GM23248 (cell line): ENCODE measurements around the gene SPINK1. TPM values are rescaled to one million over a fixed set of nuclear protein-coding genes. Genes with fewer than 3 reads are reported as not detected.

Experiments
- DNase-seq: peaks from one replicate; pipeline ENCODE4 v3.0.0-alpha.2; 2015
- H2AFZ ChIP-seq: fragments of 200-600 bp; sonication (generic); 2 replicates; pipeline ENCODE4 v1.6.1; 2016; ENCODE audit warnings: antibody characterized with exemption
- H3F3A ChIP-seq: fragments of 200-600 bp; sonication (generic); 2 replicates; pipeline ENCODE4 v1.6.1; 2016; ENCODE audit warnings: mild to moderate bottlenecking, antibody characterized with exemption, mixed run types; ENCODE audit not compliant: insufficient read depth
- H3K27ac ChIP-seq: fragments of 200-600 bp; sonication (generic); 2 replicates; pipeline ENCODE4 v1.5.1; 2016; ENCODE audit warnings: mild to moderate bottlenecking
- H3K27me3 ChIP-seq: fragments of 200-600 bp; sonication (generic); replicated peaks from 2 replicates; pipeline ENCODE4 v1.6.1; 2016; ENCODE audit warnings: mild to moderate bottlenecking; ENCODE audit not compliant: insufficient read depth
- H3K36me3 ChIP-seq: fragments of 200-600 bp; sonication (generic); 2 replicates; pipeline ENCODE4 v1.6.1; 2016; ENCODE audit warnings: low read depth, mild to moderate bottlenecking
- H3K4me1 ChIP-seq: fragments of 200-600 bp; sonication (generic); 2 replicates; pipeline ENCODE4 v1.6.1; 2016; ENCODE audit warnings: mild to moderate bottlenecking; ENCODE audit not compliant: insufficient read depth
- H3K4me2 ChIP-seq: fragments of 200-600 bp; sonication (generic); one replicate; pipeline ENCODE4 v1.6.1; 2016; ENCODE audit warnings: mild to moderate bottlenecking; ENCODE audit not compliant: unreplicated experiment
- H3K4me3 ChIP-seq: fragments of 200-600 bp; sonication (generic); 2 replicates; pipeline ENCODE4 v1.5.1; 2016; ENCODE audit warnings: mild to moderate bottlenecking
- H3K79me2 ChIP-seq: fragments of 200-600 bp; sonication (generic); 2 replicates; pipeline ENCODE4 v1.6.1; 2016; ENCODE audit warnings: mild to moderate bottlenecking; ENCODE audit not compliant: insufficient read depth
- H3K9ac ChIP-seq: fragments of 200-600 bp; sonication (generic); 2 replicates; pipeline ENCODE4 v1.6.1; 2016; ENCODE audit warnings: mild to moderate bottlenecking
- H3K9me2 ChIP-seq: fragments of 200-600 bp; sonication (generic); 2 replicates; pipeline ENCODE4 v1.6.1; 2016; ENCODE audit warnings: mixed run types, mild to moderate bottlenecking, moderate library complexity; ENCODE audit not compliant: insufficient read depth
- H3K9me3 ChIP-seq: fragments of 200-600 bp; sonication (generic); one replicate; pipeline ENCODE4 v1.6.1; 2017; ENCODE audit warnings: low read depth
- H4K20me1 ChIP-seq: fragments of 200-600 bp; sonication (generic); 2 replicates; pipeline ENCODE4 v1.6.0; 2016; ENCODE audit not compliant: insufficient read depth
- EZH2 ChIP-seq: fragments of 200-600 bp; sonication (generic); IDR thresholded peaks from 2 replicates; pipeline ENCODE4 v1.6.1; 2018; ENCODE audit warnings: antibody characterized with exemption, mild to moderate bottlenecking; ENCODE audit not compliant: insufficient read depth, poor library complexity, severe bottlenecking
- EZH2phosphoT487 ChIP-seq: fragments of 200-600 bp; sonication (generic); IDR thresholded peaks from 2 replicates; pipeline ENCODE4 v1.6.1; 2018; ENCODE audit warnings: antibody characterized with exemption, moderate library complexity, mild to moderate bottlenecking, low read depth; ENCODE audit not compliant: insufficient read depth
- WGBS, 2 experiments: methylation state at CpG; one replicate each; pipeline ENCODE4 v1.1.6; 2015 to 2017; ENCODE audit warnings: low lambda C conversion rate in 2 of 2, low coverage in 1 of 2; ENCODE audit errors: missing lambda C conversion rate in 2 of 2; 5-methylcytosine and 5-hydroxymethylcytosine counted together
- in situ Hi-C: fragments of 300-500 bp; cut with MboI; formaldehyde crosslinking; loops from 2 replicates; pipeline ENCODE4 v1.15.0; 2020
- polyA plus RNA-seq: library from polyadenylated mRNA; unstranded; fragments of >200 nt; fragmentation: Nextera tagmentation; extraction: Ambion mirVana; gene quantifications from 2 replicates; pipeline ENCODE4 v1.2.1, GENCODE V29; 2016
- total RNA-seq: library from RNA; depleted of rRNA; stranded (reverse); fragments of >200 nt; shearing (Covaris generic); gene quantifications from 2 replicates; pipeline ENCODE4 v1.2.3, GENCODE V29; 2014; rRNA removed

SPINK1 gene
- total RNA-seq (not detected in 2 replicates), polyA plus RNA-seq (not detected in 2 replicates)

DNA sequence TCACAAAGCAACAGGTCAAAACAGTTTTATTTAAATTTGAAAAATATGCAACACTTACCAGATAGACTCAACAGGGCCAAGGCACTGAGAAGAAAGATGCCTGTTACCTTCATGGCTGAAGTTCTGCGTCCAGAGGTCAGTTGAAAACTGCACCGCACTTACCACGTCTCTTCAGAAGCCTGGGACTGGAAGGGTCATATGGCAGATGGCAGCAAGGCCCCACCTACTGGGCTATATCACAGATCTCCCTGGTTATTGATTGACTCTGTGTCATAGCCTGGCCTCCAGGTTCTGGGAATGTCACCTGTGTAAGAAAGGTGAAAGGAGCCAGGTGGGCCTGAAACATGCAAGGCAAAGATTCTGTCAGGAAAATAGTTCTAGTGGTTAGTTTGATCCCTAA is at the start of gene SPINK1:
SPINK1 (minus strand) TSS at position 207 of the 400 bp plus-strand sequence; CDS start at position 113, 94 bp downstream.
- Histone ChIP-seq H3K9ac (no peak within 1 kb of the TSS), H3K27ac (no peak within 1 kb of the TSS), H3K9me2 (no peaks in the 10 kb centered on the region), H2AFZ (no peak within 1 kb of the TSS), H3K4me3 (no peak within 1 kb of the TSS), H3K4me1 (no peaks in the 10 kb centered on the region), H3K36me3 (no peaks in the 10 kb centered on the region), H3F3A (no peaks in the 10 kb centered on the region), H3K4me2 (no peak within 1 kb of the TSS), H3K79me2 (no peaks in the 10 kb centered on the region), H3K9me3 (no peaks in the 10 kb centered on the region), H3K27me3 (peaks cover 20% of the 10 kb centered on the region; the same call in 1 of the 2 replicates), H4K20me1 (no peaks in the 10 kb centered on the region)
- no peak for DNase-seq
- in situ Hi-C loops: no loop called here
- no peak for TF ChIP-seq EZH2phosphoT487
- TF ChIP-seq EZH2: no peak
- WGBS, 2 experiments: 42 to 57% methylated on average over 3 of the region's 3 CpGs

GRCh38 chr5:147880487-147880886 is 49.0 kb upstream of the SPINK1 start:
- in situ Hi-C loops: no loop called here
- DNase-seq: no peak
- H3K4me1 ChIP-seq: no peaks in the 10 kb centered on the region
- H3K4me2 ChIP-seq: no peak overlapping the region
- H3K9me2 ChIP-seq: no peaks in the 10 kb centered on the region
- no peaks in the 10 kb centered on the region for H3F3A ChIP-seq
- H3K36me3 ChIP-seq: no peaks in the 10 kb centered on the region
- 0 out of 2 replicates have a peak, but pooled peaks cover 3% of the 10 kb centered on the region for H3K27me3 ChIP-seq
- no peak for TF ChIP-seq EZH2
- TF ChIP-seq EZH2phosphoT487: no peak
- H3K4me3 ChIP-seq: no peak overlapping the region
- H3K9ac ChIP-seq: no peak overlapping the region
- no peaks in the 10 kb centered on the region for H3K9me3 ChIP-seq
- H3K79me2 ChIP-seq: no peaks in the 10 kb centered on the region
- no peaks in the 10 kb centered on the region for H4K20me1 ChIP-seq
- H3K27ac ChIP-seq: no peak overlapping the region
- WGBS, 2 experiments: 22 to 27% methylated on average over 2 of the region's 2 CpGs
- H2AFZ ChIP-seq: no peak overlapping the region

DNA sequence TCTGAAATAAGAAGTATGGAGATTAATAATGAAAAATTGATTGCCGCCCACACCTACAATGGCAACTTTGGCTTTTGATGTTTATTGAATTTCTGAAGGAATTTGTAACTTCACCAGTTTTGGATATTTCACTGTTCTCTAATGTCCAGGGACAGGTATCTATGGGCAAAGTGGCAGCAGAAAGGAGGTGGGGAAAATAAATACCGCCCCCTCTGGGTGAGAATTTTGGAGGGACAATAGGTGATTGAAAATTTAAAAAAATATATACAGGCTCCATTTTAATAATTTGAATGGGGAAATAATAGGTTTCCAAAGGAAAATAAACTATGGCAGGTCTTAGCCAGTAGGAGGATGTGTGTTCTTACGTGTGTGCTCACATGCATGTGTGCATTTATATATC is 48.3 kb upstream of the SPINK1 start:
- WGBS, 2 experiments: 40 to 47% methylated on average over 3 of the region's 3 CpGs
- in situ Hi-C loops: no loop called here
- no peak overlapping the region for H2AFZ ChIP-seq

DNA sequence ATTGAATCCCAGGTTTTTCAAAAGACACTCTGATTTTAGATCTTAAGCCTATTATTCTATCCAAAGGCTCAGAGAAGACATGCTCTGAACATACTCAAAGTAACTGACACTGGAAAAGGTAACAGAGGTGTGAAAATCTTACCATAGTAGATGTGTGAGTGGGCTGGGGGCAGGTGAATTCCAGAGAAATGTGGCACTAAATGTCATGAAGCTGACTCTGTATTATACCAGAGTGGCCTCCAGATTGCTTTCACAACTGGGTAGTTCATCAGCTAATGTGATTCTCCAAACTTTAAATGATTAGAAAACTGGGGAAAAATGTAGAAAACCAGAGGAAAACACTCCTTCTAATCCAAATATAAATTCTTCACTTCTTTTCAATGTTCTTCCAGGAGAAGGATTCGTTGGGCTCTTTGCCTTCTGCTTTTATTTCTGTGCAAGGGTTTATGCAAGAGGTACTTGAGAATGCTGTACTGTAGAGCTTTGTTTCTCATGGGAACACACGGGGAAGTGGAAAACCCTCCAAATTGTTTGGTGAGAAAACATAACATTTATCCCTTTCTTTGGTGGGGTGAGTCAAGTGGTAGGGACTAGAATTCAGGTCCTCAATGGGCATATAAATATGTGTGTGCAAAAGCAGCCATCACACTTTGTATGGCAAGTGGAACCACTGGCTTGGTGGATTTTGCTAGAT is 46.7 kb upstream of the SPINK1 start, which contains the start of gene SCGB3A2:
SCGB3A2 (plus strand) TSS at position 646 of the 694 bp plus-strand sequence. CDS start 93 bp downstream, outside the sequence.
- H3K4me2 ChIP-seq: no peak within 1 kb of the TSS
- 14 to 18% methylated on average over 2 of the region's 2 CpGs for WGBS, 2 experiments
- DNase-seq: no peak
- H3K79me2 ChIP-seq: no peaks in the 10 kb centered on the region
- 0 out of 2 replicates have a peak, but pooled peaks cover 3% of the 10 kb centered on the region for H3K27me3 ChIP-seq
- H3K9ac ChIP-seq: no peak within 1 kb of the TSS
- no peaks in the 10 kb centered on the region for H3K36me3 ChIP-seq
- H3K4me1 ChIP-seq: no peaks in the 10 kb centered on the region
- in situ Hi-C loops: no loop called here
- H3K9me2 ChIP-seq: no peaks in the 10 kb centered on the region
- no peak within 1 kb of the TSS for H3K27ac ChIP-seq
- H3K9me3 ChIP-seq: no peaks in the 10 kb centered on the region
- H3F3A ChIP-seq: no peaks in the 10 kb centered on the region
- no peak within 1 kb of the TSS for H3K4me3 ChIP-seq
- TF ChIP-seq EZH2phosphoT487: no peak
- no peak for TF ChIP-seq EZH2
- no peak within 1 kb of the TSS for H2AFZ ChIP-seq
- no peaks in the 10 kb centered on the region for H4K20me1 ChIP-seq

More for the DNA sequence above, 48.3 kb upstream of the SPINK1 start:
- TF ChIP-seq EZH2phosphoT487 (no peak), EZH2 (no peak)
- Histone ChIP-seq H3K79me2 (no peaks in the 10 kb centered on the region), H3K4me3 (no peak overlapping the region), H3K9ac (no peak overlapping the region), H3K36me3 (no peaks in the 10 kb centered on the region), H3K27ac (no peak overlapping the region), H3K27me3 (0 out of 2 replicates have a peak, but pooled peaks cover 3% of the 10 kb centered on the region), H3K4me2 (no peak overlapping the region), H3K9me3 (no peaks in the 10 kb centered on the region), H3K4me1 (no peaks in the 10 kb centered on the region), H3K9me2 (no peaks in the 10 kb centered on the region), H3F3A (no peaks in the 10 kb centered on the region), H4K20me1 (no peaks in the 10 kb centered on the region)
- DNase-seq: no peak
